Measurements from ENCODE around the gene CRYL1.

CRYL1 gene

DNA sequence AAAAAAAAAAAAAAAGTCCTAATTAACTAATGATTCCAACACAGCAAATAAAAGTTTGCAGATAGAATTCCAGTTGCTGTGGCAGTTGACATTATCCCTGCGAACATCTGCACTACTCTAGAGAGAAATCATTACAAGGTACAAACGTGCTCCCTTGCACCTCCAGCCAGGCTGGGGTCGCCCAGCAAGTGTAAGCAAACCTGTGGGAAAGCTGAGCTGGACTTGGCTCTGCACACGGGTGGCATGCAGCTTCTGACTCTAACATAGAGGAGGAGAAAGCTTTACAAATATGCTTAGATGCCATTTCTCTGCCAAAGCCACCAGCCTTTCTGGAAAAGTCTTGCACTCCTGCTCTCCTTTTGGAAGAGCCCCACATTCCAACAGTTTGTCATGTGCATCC, 103.3 kb downstream of the CRYL1 start:
- no peak for DNase-seq (ENCODE audit: low spot score)

DNA sequence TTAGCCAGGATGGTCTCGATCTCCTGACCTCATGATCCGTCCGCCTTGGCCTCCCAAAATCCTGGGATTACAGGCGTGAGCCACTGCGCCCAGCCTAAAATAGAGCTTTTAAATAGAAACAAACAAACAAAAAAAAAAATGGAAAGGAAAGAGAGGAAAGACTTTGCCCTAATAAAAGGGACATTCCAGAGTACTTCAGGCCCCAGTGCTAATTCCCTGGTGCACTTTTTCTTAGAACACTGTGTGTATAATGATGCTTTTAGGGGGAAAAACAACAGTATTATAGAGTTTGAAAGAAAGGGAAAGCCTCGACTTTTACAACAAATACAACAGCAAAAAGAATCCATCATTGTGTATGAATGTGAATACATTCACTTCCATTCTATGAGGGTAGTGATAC, 104.7 kb downstream of the CRYL1 start:
- no peak for DNase-seq (ENCODE audit: low spot score)

- DNase-seq (ENCODE audit: low spot score), result no peak
These were observed 106.7 kb downstream of the CRYL1 start for GRCh38 chr13:20418953-20419352.

- no peak for DNase-seq (ENCODE audit: low spot score)
These were observed 109.4 kb downstream of the CRYL1 start for GRCh38 chr13:20416223-20416745.

- no peak for DNase-seq (ENCODE audit: low spot score)
These were observed 110.0 kb downstream of the CRYL1 start for GRCh38 chr13:20415694-20416107.

- DNase-seq (ENCODE audit: low spot score), result no peak
These were observed 110.4 kb downstream of the CRYL1 start for GRCh38 chr13:20415306-20415679.

- no peak for DNase-seq (ENCODE audit: low spot score)
These were observed 110.9 kb downstream of the CRYL1 start for GRCh38 chr13:20414546-20415305.

DNA sequence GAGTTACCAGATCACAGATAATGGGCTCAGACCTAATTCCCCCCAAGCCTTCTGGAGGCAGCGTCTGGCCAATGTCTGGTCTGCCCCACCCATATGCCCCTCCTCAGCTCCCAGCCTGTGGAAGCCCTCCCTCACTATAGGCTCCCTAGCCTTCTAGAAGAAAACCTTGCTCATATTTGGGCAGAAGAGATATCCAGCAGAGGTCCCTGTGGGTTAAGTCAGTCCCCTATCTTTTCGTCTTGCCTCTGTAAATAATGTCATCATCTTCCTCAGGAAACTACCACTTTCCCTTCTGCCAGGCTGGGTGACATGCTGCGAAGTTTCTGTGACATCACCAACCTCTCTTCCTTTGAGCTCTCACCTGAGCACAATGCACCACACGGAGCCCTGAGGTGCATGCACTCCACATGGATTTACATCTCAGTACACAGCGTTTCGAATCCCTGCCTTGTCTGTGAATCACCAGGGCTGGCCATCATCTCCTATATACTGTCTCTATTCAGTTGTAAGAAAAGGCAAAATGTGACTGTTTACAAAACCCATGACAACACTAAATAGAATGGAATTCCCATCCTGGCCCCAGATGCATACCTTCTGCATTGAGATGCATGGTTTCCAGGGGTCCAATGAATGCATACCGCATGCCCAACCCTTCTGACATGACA, 112.8 kb downstream of the CRYL1 start:
- DNase-seq (ENCODE audit: low spot score), result peak; percentile 6

GRCh38 chr13:20411638-20412342, 113.9 kb downstream of the CRYL1 start:
- peak; percentile 53 for DNase-seq (ENCODE audit: low spot score)

- DNase-seq (ENCODE audit: low spot score), result no peak
These were observed 114.9 kb downstream of the CRYL1 start for GRCh38 chr13:20410726-20411125.

DNA sequence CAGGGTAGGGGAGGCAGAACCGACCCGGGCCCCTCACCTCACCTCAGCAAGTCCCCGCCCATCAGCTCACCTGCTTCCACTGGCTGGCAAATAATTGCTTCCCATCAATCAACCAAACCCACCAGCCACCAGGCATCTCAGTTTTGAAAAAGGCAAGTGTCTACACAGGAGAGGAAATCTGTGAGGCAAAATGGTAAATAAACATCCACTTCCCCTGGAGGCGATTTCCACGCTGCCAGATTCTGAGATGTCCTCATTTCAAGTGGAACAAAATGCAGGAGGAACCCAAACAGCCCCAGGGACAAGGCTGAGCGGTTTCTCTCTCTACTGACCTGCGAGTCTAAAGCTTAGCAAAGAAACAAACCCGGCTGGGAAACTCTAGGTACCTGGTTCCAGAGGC, 117.5 kb downstream of the CRYL1 start:
- no peak for DNase-seq (ENCODE audit: low spot score)

GRCh38 chr13:20407759-20408158, 117.9 kb downstream of the CRYL1 start:
- DNase-seq (ENCODE audit: low spot score), result no peak

DNA sequence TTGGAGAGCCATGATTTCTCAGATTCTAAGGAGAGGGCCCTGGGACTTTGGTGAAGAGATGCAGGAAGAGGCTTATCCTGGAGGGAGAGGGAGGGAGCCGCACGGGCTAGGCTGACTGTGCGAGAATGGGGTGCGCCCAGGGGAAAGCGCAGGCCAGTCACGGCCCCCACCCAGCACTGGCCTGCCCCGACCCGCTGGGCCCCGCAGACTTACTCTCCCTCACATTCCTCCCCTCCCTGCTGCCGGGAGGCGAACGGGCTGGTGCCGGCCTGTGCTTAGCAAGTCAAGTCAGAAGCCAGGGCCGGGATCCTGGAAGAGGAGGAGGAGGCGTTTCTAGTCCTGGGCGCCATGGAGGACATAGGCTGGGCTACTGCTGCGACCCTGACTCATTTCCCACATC, 120.0 kb downstream of the CRYL1 start:
- no peak for DNase-seq (ENCODE audit: low spot score)

DNA sequence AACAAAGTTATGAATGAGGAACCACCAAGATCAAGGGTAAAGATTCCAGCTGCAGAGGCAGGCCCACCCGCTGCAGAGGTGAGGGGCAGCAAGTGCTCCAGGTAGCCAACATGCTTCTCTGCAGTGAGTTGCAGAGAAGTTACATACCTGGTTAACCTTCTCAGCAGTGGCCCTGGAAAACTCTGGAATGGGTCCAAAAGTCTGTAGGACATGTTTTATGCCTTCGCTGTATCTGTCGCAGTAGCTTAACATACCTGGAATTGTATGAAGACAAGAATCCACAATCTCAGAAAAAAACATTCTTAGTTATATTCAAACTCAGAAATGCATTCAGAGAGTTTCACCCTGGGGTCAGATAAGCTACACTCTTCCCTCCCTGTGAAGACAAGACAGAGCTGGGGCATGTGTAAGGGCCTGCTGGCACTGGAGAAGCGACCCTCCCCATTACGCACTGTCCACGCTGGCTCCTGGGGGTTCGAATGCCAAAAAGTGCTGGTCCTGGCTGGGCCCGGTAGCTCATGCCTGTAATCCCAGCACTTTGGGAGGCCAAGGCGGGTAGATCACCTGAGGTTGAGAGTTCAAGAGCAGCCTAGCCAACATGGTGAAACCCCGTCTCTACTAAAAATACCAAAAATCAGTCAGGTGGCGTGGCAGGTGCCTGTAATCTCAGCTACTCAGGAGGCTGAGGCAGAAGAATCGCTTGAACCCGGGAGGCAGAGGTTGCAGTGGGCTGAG, 121.0 kb downstream of the CRYL1 start:
- DNase-seq (ENCODE audit: low spot score), result no peak

DNA sequence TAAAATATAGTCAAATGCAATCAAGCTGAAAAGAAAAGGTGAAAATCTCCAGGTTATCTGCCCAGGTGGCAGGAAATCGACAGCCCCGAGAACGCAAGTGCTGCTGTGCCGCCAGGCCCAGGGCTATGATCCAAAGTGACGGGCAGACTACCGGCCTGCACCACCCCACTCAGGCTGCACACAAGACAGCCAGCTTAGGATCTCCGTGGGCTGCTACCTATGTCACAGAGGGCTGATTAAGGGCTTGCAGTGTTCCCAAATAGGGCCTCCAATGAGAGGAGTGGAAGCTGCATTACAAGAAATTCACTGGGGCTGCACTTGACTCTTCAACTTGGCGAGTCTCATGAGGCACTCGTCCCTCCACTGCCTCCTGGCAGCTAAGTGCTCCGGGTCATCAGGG, 121.8 kb downstream of the CRYL1 start:
- no peak for DNase-seq (ENCODE audit: low spot score)

- DNase-seq (ENCODE audit: low spot score), result no peak
These were observed 122.8 kb downstream of the CRYL1 start for GRCh38 chr13:20402881-20403280.

GRCh38 chr13:20401931-20402856, 123.5 kb downstream of the CRYL1 start:
- no peak for DNase-seq (ENCODE audit: low spot score)

- no peak for DNase-seq (ENCODE audit: low spot score)
These were observed 124.1 kb downstream of the CRYL1 start for GRCh38 chr13:20401531-20401930.

GRCh38 chr13:20400774-20401173, 124.9 kb downstream of the CRYL1 start:
- DNase-seq (ENCODE audit: low spot score), result no peak

DNA sequence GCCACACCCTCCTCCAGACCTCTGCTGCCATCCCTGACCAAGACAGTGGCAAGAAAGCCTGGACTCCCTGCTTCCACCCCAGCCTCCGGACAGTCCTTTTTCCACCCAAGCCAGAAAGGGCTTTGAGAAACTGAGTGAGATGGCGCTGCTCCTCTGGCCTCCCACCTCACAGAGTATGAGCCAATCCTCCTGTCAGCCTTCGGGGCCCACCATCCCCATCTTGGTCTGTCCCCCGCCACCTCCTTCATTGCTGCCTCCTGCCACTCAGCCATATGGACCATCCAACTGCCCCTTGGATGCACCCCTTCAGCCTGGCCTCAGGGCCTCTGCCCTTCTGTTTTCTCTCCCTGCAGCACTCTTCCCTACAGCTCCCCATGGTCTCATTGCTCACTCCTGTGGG, 125.7 kb downstream of the CRYL1 start:
- DNase-seq (ENCODE audit: low spot score), result no peak

GRCh38 chr13:20399515-20399914, 126.1 kb downstream of the CRYL1 start:
- no peak for DNase-seq (ENCODE audit: low spot score)

Data from CD4-positive, alpha-beta T cell treated with Interleukin-2 at 100 ng/mL for 4 hours (primary cell).